Astrocyte of the spinal cord (primary cell): ENCODE measurements around the gene PROC.

Source experiments
- DNase-seq: peaks from one replicate; pipeline ENCODE4 v3.0.0; 2011; ENCODE audit warnings: low read depth, low spot score
- H3K4me3 ChIP-seq: 2 replicates; pipeline ENCODE4 v1.5.1; 2011; ENCODE audit warnings: low read depth, mild to moderate bottlenecking, low read length, moderate library complexity
- CTCF ChIP-seq: IDR thresholded peaks from 2 replicates; pipeline ENCODE4 v1.5.1; 2012; ENCODE audit warnings: low read depth, mild to moderate bottlenecking, low read length, inconsistent platforms
- in situ Hi-C: cut with HindIII; loops from 2 replicates; pipeline ENCODE4 v1.10.0; 2017; ENCODE audit warnings: low sequenced_read_pairs

Gene PROC

DNA sequence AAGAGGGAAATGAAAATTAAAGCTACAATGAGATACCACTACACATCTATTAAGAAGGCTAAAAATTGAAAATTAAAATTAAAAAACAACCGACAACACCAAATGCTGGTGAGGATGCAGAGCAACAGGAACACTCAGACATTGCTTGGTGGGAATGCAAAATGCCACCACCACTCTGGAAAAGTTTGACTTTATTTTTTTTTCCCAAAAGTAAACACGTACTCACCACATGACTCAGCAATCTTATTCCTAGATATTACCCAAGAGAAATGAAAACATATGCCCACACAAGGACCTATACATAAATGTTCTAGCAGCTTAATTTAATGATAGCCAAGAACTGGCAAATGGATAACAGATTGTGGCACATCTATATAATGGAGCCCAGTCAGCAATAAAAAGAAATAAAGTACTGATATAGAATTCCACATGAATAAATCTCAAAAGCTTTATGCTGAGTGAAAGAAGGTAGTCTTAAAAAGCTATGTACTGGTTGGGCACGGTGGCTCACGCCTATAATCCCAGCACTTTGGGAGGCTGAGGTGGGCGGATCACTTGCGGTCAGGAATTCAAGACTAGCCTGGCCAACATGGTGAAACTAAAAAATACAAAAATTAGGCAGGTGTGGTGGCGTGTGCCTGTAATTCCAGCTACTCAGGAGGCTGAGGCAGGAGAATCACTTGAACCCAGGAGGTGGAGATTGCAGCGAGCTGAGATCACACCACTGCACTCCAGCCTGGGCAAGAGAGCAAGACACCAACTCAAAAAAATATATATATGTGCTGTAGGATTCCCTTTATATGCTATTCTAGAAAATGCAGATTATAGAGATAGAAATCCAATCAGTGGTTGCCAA, 4.2 kb upstream of the PROC start:
- TF ChIP-seq CTCF = no peak
- no peak overlapping the region for H3K4me3 ChIP-seq
- in situ Hi-C loops = no loop called here
- peak; percentile 69 for DNase-seq

GRCh38 chr2:127414638-127415592, 3.3 kb upstream of the PROC start:
- DNase-seq = no peak
- in situ Hi-C loops = no loop called here
- no peak overlapping the region for H3K4me3 ChIP-seq
- no peak for TF ChIP-seq CTCF

GRCh38 chr2:127415593-127416505, 2.4 kb upstream of the PROC start:
- TF ChIP-seq CTCF = peak; percentile 63
- in situ Hi-C loops = no loop called here
- peak overlapping the region; percentile 14 for H3K4me3 ChIP-seq
- DNase-seq = peak; percentile 37

GRCh38 chr2:127416506-127417001, 1.7 kb upstream of the PROC start:
- no peak overlapping the region for H3K4me3 ChIP-seq
- TF ChIP-seq CTCF = no peak
- in situ Hi-C loops = no loop called here
- DNase-seq = no peak

DNA sequence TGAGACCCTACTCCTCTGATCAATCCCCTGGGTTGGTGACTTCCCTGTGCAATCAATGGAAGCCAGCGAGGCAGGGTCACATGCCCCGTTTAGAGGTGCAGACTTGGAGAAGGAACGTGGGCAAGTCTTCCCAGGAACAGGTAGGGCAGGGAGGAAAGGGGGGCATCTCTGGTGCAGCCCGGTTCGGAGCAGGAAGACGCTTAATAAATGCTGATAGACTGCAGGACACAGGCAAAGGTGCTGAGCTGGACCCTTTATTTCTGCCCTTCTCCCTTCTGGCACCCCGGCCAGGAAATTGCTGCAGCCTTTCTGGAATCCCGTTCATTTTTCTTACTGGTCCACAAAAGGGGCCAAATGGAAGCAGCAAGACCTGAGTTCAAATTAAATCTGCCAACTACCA, 821 bp upstream of the PROC start:
- no peak for DNase-seq
- in situ Hi-C loops = no loop called here
- no peak for TF ChIP-seq CTCF

GRCh38 chr2:127419112-127419430, 844 bp downstream of the PROC start:
- H3K4me3 ChIP-seq = no peak overlapping the region
- no peak for DNase-seq
- no peak for TF ChIP-seq CTCF
- in situ Hi-C loops = no loop called here

More for the DNA sequence above, 821 bp upstream of the PROC start:
- no peak overlapping the region for H3K4me3 ChIP-seq
